Activated T-cell treated with anti-CD3 and anti-CD28 coated beads for 4 hours (primary cell): Measurements from ENCODE around the gene MAN1B1.

Experiments
- DNase-seq: peaks from one replicate; pipeline ENCODE4 v3.0.0-alpha.2; 2020

MAN1B1 gene

GRCh38 chr9:137088121-137088520 is 1.3 kb downstream of the MAN1B1 start:
- no peak for DNase-seq

GRCh38 chr9:137089232-137089947 is 2.6 kb downstream of the MAN1B1 start:
- no peak for DNase-seq

GRCh38 chr9:137095664-137096517 is 9.1 kb downstream of the MAN1B1 start:
- peak; percentile 76 for DNase-seq

GRCh38 chr9:137096785-137097546 is 10.2 kb downstream of the MAN1B1 start:
- DNase-seq = no peak

- no peak for DNase-seq
Observed at GRCh38 chr9:137097761-137098462, 11.1 kb downstream of the MAN1B1 start.

- no peak for DNase-seq
Observed at GRCh38 chr9:137099231-137099630, 12.4 kb downstream of the MAN1B1 start.

GRCh38 chr9:137103206-137103999 is 16.6 kb downstream of the MAN1B1 start:
- DNase-seq = no peak

- DNase-seq = no peak
Observed at GRCh38 chr9:137105814-137106661, 19.3 kb downstream of the MAN1B1 start.

- DNase-seq = no peak
Observed at GRCh38 chr9:137106662-137107250, 20.0 kb downstream of the MAN1B1 start.

- DNase-seq = no peak
Observed at GRCh38 chr9:137107312-137107921, 20.6 kb downstream of the MAN1B1 start.

GRCh38 chr9:137107982-137108381 is 21.2 kb downstream of the MAN1B1 start:
- DNase-seq = no peak

- DNase-seq = no peak
Observed at GRCh38 chr9:137108608-137109249, 21.9 kb downstream of the MAN1B1 start.

GRCh38 chr9:137109250-137110146 is 22.7 kb downstream of the MAN1B1 start:
- no peak for DNase-seq

GRCh38 chr9:137110147-137110910 is 23.5 kb downstream of the MAN1B1 start:
- DNase-seq = no peak

GRCh38 chr9:137110911-137111787 is 24.4 kb downstream of the MAN1B1 start:
- DNase-seq = no peak

- no peak for DNase-seq
Observed at GRCh38 chr9:137111788-137112563, 25.2 kb downstream of the MAN1B1 start.
